Activated CD8-positive, alpha-beta memory T cell treated with anti-CD3 and anti-CD28 coated beads for 36 hours (primary cell): Measurements from ENCODE around the gene ZFPL1. TPM values are rescaled to one million over a fixed set of nuclear protein-coding genes. Genes with fewer than 3 reads are reported as not detected.

Source experiments
- CTCF ChIA-PET: fragments of 350-600 bp; sonication (Branson Sonifier 250); formaldehyde crosslinking; loops from one replicate; lab custom pipeline; 2021; ENCODE audit warnings: antibody characterized with exemption; lab: Charles Lee
- POLR2A ChIA-PET: fragments of 350-600 bp; sonication (Branson Sonifier 250); formaldehyde crosslinking; loops from one replicate; lab custom pipeline; 2021; ENCODE audit warnings: antibody characterized with exemption; lab: Charles Lee
- total RNA-seq, 2 experiments: library from RNA; stranded (reverse); gene quantifications; one replicate each; pipeline ENCODE4 v1.2.3, GENCODE V29; 2021

Gene ZFPL1
- total RNA-seq, 2 experiments from 2014 or later, result 27.5 to 30.2 TPM

DNA sequence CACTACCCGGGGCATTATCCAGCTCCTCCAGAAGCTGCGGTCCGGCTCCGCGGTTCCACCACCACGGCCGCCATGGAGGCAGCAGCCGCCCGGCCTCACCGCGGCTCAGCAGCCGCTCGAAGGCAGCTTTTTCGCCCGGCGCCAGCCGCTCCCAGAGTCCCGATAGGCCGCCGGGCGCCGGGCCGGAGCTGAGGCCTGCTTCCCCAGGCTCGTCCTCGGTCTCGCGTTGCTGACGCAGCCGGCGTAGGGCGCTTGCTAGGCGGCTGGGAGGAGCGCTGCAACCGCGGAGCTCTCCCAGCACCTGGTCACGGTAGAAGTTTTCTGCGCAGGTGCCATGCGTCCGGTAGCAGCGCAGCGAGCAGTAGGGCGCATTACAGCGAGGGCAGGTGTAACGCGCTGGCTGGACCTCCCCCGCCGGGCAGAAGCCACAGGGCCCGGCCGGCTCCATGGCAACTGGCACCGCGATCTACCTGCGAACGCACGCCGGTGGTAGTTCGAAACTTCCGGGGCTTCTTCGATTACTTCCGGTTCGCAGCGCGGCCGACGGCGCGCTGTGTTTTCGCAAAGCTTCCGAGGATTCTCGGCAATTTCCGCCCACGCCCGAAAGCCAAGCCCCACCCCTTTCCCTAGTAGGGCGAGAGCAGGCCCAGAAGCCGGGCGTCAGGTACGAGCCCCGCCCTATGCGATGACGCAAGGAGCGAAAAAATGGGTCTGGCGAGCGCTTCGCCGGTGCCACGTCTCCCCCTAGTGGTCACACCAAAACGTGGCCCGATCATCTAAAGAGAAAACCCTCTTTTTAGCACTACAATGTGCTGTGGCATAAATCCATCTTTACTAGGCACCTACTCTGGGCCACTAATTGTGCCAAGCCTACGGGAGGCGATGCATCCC is 33.4 kb downstream of the ZFPL1 start, which contains the start of gene ZNHIT2:
Gene ZNHIT2, minus strand, starts transcription at position 496 of the 891 bp plus-strand sequence. Its CDS starts 48 bp downstream, at position 448.
- CTCF ChIA-PET, result interaction anchor here (0.7 to 2.0 kb wide), 14 partner anchors 10 to 234 kb away, joined by 3 to 7 read pairs (median 4); partner anchors contain the start of gene CAPN1
- POLR2A ChIA-PET, result interaction anchor here (0.6 to 2.9 kb wide), 9 partner anchors 11 to 258 kb away, joined by 3 to 15 read pairs (median 3); partner anchors contain the start of genes ARL2, SNX15, SYVN1 and VPS51

DNA sequence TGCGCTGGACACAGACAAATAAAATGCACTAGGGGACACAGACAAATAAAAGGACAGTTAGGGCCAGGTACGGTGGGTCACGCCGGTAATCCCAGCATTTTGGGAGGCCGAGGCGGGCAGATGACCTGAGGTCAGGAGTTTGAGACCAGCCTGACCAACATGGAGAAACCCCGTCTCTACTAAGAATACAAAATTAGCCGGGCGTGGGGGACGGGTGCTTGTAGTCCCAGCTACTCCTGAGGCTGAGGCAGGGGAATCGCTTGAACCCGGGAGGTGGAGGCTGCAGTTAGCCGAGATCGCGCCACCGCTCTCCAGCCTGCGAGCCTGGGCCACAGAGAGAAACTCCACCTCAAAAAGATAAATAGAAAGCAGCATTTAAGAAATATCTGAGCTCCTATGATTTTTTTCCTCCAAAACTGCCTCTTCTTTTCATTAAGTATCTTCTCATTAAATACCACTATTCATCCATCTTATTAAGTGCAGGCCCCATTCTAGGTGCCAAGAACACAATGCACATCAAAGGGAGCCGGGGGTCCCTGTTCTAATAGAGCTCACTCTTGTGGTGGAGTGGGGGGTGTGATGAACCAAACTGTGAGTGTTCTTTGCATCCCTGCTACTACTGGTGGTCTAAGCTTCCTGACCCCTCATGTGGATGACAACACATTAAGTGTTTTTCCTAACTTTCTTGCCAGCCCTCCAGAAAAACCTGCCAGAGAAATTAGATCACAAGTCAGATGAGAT is 34.2 kb downstream of the ZFPL1 start:
- CTCF ChIA-PET, result interaction anchor here (0.6 to 2.0 kb wide), 10 partner anchors 9 to 212 kb away, joined by 3 to 5 read pairs (median 4); partner anchors contain the start of gene CAPN1

DNA sequence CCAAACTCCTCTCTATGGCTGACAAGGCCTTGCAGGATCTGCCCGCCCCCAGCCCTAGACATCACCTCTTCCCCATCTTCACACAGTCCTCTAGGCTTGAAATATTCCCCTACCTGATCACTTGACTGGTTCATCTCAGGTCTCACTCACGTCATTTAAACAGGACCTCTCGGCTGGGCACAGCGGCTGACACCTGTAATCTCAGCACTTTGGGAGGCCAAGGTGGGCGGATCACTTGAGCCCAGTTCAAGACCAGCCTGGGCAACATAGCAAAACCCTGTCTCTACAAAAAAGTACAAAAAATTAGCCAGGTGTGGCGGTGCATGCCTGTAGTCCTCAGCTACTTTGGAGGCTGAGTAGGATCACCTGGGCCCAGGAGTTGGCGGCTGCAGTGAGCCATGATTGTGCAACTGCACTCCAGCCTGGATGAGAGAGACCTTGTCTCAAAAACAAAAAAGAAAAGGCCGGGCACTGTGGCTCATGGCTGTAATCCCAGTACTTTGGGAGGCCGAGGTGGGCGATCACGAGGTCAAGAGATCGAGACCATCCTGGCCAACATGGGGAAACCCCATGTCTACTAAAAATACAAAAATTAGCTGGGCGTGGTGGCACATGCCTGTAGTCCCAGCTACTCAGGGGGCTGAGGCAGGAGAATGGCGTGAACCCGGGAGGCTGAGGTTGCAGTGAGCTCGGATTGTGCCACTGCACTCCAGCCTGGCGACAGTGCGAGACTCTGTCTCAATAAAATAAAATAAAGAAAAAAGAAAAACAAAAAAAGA is 35.1 kb downstream of the ZFPL1 start:
- ChIA-PET POLR2A (interaction anchor here (0.6 to 2.9 kb wide), 4 partner anchors 11 to 193 kb away, joined by 3 to 14 read pairs (median 3); partner anchors contain the start of gene VPS51), CTCF (interaction anchor here (1.0 to 2.0 kb wide), 6 partner anchors 8 to 81 kb away, joined by 3 to 5 read pairs (median 3); partner anchors contain the start of genes CAPN1 and TM7SF2)

More for the DNA sequence above, 34.2 kb downstream of the ZFPL1 start:
- POLR2A ChIA-PET, result interaction anchor here (0.6 to 2.9 kb wide), 6 partner anchors 16 to 258 kb away, joined by 3 to 15 read pairs (median 5); partner anchors contain the start of genes ARL2, SYVN1 and VPS51

DNA sequence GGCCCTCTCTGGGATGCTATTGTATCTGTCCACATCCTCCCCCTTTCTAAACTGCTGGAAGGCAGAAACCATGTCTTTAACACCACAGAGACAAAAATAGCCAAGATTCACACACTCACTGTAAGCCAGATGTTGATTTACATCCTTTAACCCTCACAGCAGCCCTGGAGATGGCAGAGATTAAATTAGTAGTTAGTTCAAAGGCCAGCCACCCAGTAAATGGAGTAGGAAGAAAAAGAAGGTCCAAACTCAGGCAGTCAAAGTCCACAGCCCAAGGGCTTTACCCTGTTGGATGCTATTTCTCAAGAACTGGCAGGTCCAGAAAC is 35.6 kb downstream of the ZFPL1 start:
- ChIA-PET POLR2A (interaction anchor here (0.7 to 3.0 kb wide), 2 partner anchors 8 to 10 kb away, joined by 3 to 15 read pairs; partner anchors contain the start of gene TM7SF2), CTCF (interaction anchor here (1.1 to 1.2 kb wide), 2 partner anchors 8 to 9 kb away, joined by 3 read pairs; partner anchors contain the start of gene TM7SF2)

DNA sequence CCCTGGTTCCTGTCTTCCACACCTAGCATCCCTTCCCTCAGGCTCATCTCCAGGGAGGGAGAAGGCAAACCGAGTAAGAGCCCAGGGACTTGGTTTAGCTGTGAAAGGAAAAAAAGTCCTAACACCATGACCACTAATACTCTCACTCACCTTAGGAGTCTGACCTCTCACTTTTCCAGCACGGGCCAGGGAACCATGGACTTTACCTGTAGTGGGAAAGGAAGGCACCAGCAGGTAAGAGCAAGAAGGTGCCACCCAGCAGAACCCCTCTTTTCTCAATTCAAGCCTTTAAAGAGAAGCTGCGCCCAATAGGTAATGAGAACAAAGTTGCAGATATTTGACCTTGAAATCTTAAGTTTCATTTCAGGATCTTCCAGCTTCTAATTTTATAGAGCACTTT is 36.8 kb downstream of the ZFPL1 start:
- POLR2A ChIA-PET, result interaction anchor here (1.9 to 5.0 kb wide), 3 partner anchors 9 to 107 kb away, joined by 6 to 47 read pairs (median 15); partner anchors contain the start of genes ARL2, SYVN1 and TM7SF2
- CTCF ChIA-PET, result interaction anchor here (1.1 to 2.3 kb wide), 3 partner anchors 8 to 11 kb away, joined by 3 to 20 read pairs (median 11); partner anchors contain the start of gene TM7SF2

DNA sequence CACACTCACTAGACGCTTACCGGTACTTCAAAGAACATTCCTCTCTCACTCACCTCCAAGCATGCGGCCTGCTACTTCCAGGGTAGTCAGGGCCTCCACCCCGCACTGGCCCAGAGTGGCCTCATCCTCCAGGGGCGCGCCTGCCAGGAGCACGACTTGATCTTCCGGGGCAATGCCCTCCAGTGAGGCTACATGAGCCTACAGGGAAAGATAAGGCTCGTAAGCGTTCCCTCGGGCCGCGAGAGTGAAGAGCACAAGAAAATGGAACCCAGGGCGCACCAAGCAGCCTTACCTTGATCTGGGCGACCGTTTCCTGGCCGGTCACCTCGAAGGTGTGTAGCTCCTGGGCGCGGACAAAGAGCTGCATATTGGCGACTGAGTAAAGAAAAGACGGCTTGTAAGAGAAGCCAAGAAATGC is 37.4 kb downstream of the ZFPL1 start:
- ChIA-PET POLR2A (interaction anchor here (0.8 to 5.0 kb wide), 10 partner anchors 10 to 342 kb away, joined by 3 to 47 read pairs (median 6); partner anchors contain the start of genes ARL2, CAPN1, SYVN1 and TM7SF2), CTCF (interaction anchor here (0.6 to 2.3 kb wide), 10 partner anchors 8 to 141 kb away, joined by 3 to 20 read pairs (median 3); partner anchors contain the start of genes ARL2, POLA2, SAC3D1 and TM7SF2)

DNA sequence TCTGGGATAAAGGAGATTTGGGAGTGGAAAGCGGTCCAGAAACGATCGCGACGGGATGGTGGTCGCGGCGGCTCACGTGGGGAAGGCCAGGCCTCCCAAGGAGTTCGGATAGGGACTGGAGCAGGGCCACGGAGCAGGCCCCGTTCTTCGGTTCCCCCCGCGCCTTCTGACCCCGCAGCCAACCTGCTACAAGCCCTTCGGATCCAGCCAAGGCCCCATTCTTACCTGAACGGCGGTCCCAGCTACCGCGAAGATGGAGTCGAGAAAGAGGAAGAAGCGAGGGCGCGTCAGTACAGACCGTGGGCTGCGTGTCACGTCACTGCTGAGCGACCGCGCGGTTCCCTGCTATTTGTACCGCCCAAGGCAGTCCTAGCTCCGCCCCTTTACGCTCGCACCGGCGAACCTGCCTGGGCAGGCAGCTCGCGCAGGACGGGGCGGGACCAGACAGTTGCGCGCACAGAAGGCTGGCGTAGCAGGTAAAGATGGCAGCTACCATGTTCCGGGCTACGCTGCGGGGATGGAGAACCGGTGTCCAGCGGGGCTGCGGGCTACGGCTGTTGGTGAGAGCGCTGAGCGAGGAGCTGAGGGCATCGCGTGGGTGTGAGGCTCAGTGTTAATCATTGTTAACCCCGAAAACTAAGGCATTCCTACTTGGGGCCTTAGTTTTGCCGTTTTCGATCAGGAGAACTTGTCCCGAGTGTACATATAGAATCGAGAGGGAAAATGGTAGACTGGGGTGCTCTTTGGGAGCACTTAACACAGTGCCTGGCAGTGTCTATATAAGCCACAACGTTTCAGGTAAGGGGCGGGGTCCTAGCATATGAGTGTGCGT is 38.1 kb downstream of the ZFPL1 start, which contains the start of the genes FAU and MRPL49:
Gene FAU, minus strand, starts transcription at position 270 of the 832 bp plus-strand sequence. CDS start 321 bp downstream, outside the sequence.
Gene MRPL49, plus strand, starts transcription at position 457 of the 832 bp plus-strand sequence. Its CDS starts 26 bp downstream, at position 483.
- CTCF ChIA-PET, result interaction anchor here (0.6 to 2.3 kb wide), 12 partner anchors 9 to 505 kb away, joined by 3 to 20 read pairs (median 3); partner anchors contain the start of genes ARL2, POLA2, SAC3D1 and TM7SF2
- POLR2A ChIA-PET, result interaction anchor here (0.6 to 5.0 kb wide), 12 partner anchors 10 to 343 kb away, joined by 3 to 47 read pairs (median 6); partner anchors contain the start of genes ARL2, CAPN1, SYVN1 and TM7SF2

DNA sequence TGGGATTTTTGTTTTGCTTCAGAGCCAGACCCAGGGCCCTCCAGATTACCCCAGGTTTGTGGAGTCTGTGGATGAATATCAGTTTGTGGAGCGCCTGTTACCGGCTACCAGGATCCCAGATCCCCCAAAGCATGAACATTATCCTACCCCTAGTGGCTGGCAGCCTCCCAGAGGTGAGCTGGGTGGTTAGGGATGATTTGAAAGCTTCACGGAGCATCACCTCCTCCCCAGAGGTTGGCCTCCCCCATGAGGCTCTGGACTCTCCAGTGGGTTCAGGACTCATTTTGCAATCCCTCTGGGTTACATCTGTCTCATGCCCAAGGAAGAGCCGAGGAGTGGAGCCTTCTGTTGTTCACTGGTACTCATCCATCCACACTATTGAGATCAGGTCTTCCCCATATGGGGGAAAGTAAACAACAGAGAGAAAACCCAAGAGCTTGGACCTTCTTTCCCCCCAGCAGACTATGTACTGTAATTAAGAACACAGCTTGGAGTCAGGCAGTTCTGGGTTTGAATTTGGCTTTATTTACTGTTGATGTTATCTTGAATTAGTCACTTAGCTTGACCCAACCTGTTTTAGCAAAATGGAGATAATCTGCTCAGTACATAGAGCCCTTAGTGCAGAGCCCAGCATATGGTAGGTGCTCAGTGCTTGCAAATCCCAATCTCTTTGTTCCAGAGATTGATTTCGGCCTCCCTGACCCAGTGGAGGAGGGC is 40.6 kb downstream of the ZFPL1 start:
- POLR2A ChIA-PET, result interaction anchor here (5.0 kb wide), 1 partner anchor 10 kb away, joined by 47 read pairs; the partner anchor contains the start of gene SYVN1
- CTCF ChIA-PET, result interaction anchor here (1.4 kb wide), 1 partner anchor 14 kb away, joined by 5 read pairs; no protein-coding TSS in a partner anchor

DNA sequence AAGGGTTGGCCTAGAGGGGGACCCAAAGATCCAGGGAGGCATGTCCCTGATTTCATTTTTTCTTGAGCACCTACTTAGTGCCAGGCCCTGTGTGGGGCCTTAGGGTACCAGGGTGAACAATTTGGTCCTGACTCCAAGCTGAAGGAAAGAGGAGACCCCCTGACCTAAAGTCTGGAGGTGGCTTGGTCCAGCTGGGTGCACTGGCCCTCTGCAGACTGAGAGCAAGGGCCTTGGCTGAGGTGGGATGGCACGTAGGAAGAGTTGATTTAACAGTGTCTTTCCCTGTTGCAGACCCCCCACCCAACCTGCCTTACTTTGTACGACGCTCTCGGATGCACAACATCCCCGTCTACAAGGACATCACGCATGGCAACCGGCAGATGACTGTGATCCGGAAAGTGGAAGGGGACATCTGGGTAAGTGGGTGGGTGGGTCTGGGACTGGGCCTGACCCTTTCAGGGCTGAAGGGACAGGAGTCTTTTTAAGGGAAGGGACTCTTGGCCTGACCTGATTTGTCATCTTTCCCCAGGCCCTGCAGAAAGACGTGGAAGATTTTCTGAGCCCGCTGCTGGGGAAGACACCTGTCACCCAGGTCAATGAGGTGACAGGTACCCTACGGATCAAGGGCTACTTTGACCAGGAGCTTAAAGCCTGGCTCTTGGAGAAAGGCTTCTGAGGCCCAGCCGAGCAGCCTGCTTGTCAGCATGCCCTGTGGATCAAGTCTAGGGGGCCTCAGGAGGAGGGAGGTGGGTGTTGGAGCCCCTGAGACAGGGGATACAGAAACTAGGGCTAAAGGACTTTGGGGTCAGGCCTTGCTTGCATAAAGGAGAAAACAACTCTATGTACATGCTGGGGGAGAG is 41.4 kb downstream of the ZFPL1 start:
- CTCF ChIA-PET, result interaction anchor here (1.4 kb wide), 1 partner anchor 15 kb away, joined by 5 read pairs; no protein-coding TSS in a partner anchor
- POLR2A ChIA-PET, result interaction anchor here (1.0 to 5.0 kb wide), 2 partner anchors 9 to 12 kb away, joined by 3 to 47 read pairs; partner anchors contain the start of gene SYVN1

DNA sequence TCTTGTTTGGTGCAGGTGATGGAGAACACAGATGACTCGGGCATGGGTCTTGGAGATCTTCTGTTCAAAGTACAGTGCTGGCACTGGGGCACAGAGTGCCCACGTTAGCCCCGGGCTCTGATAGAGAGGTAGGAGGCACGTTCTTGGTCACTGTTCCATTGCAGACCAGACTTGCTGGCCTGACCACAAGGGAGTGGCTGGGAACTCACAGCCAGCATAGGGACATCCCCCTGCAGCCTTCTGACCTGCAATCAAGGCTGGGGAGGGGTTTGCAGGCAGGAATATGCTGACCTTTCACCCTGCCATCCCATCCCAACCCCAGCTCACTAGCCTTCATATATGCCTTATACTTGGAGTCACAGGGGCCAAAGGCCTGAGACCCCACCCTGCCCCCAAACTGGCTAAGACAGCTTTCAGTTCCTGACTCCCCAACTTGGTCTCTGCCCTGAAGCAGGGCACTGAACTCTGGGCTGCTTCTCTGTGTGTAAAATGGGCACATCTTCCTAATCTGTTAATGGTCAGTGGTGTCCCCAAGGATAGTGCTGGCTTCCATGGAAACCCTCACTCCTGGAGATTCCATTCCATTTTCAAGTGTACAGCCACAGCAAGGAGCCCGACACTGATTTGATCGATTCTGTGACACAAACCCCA is 42.7 kb downstream of the ZFPL1 start:
- CTCF ChIA-PET, result interaction anchor here (1.2 kb wide), 1 partner anchor 9 kb away, joined by 4 read pairs; the partner anchor contains the start of gene ZNHIT2
- POLR2A ChIA-PET, result interaction anchor here (1.0 kb wide), 1 partner anchor 14 kb away, joined by 3 read pairs; no protein-coding TSS in a partner anchor

DNA sequence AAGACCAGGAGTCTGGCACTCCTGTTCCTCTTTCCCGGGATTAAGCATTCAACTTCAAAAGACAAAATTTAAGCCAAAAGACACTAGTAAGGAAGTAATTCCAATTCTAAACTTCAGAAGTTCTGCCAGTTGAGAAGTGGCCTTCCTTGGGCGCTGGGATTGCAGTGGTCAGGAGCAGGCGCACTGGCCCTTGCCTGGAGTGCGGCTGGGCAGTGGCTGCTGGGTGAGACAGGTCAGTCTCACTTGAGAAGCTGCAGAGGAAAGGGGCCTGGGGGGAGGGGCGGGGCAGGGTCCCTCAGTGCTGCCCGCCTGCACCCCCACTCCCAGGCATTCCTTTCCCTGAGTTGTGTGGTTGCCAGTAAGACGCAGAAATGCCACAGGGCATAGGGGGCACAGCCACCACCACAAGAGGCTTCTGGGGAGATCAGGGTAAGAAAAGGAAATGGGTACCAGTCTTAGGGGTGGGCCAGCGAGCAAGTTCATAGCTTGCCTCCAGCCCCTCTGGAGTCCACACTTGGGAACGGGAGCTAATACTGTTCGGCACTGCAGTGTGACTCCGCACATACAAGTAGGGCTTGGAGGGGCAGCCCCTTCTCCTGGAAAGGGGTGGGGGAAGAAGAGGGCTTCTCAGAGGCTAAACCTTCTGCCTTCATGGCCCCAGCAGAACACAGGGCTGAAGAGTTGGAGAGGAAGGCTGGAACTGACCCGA is 43.6 kb downstream of the ZFPL1 start:
- CTCF ChIA-PET, result interaction anchor here (1.2 kb wide), 1 partner anchor 10 kb away, joined by 4 read pairs; the partner anchor contains the start of gene ZNHIT2
- POLR2A ChIA-PET, result interaction anchor here (1.8 kb wide), 1 partner anchor 11 kb away, joined by 6 read pairs; no protein-coding TSS in a partner anchor

DNA sequence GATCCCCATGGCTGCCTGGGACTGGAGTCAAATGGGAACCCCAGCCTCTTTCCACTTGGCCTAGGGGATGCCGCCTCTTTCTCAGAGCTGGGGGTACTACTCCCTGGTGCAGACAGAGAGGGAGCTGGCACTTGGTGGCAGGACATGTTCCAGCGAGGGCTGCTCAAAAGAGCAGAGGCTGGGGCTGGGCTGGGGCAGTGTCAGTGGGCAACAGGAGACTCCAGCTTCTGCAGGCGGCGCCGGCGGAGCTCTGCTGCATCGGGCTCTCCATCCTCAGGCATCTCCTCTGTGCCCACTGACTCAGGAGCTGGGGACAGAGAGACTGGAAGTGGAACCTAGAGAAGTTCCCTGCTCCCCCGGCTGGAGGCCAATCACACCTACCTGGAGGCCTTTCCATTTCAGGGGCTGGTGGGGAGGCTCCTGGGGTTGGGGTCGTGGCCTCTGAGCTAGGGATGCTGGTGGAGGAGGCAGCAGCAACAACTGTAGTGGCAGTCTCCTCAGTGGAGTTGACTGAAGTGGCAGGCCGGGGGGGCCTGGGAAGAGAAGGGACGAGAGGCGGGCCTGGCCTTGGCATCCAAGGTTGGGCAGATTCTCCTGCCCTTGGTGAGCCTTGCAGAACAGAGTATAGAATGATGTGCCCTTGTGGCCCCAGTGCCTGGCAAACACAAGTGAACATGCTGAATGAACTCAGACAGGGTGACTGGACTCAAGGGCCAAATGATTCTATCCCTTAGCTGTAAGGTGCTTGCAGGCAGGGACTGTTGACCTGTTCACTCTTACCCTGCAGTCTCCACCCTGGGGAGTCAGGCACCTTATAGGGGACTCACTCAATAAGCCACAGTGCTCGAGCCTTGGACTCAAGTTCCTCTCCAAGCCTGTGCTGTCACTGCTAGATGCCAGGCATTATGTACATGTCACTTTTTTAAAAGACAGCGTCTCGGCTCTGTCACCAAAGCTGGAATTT is 44.4 kb downstream of the ZFPL1 start:
- ChIA-PET CTCF (no interaction called here), POLR2A (interaction anchor here (1.8 kb wide), 1 partner anchor 12 kb away, joined by 6 read pairs; no protein-coding TSS in a partner anchor)
